ENCODE measurements around the gene BABAM2. TPM values are rescaled to one million over a fixed set of nuclear protein-coding genes. Genes with fewer than 3 reads are reported as not detected.

BABAM2 gene
- total and polyA plus RNA-seq, 2 experiments from 2014 or later = 17.8 to 21.5 TPM

GRCh38 chr2:27996156-27996922 lies 105.8 kb downstream of the BABAM2 start (continued):
- TF ChIP-seq ZNF462 (CRISPR knock-in tag; IDR thresholded peaks at IDR 0.05) = no peak
- no peak for TF ChIP-seq CREB1 (CRISPR knock-in tag; IDR thresholded peaks at IDR 0.05; ENCODE audit: low read depth)
- no peak for TF ChIP-seq JUNB (IDR thresholded peaks at IDR 0.05; ENCODE audit: unreplicated experiment)
- TF ChIP-seq STAT1 (IDR thresholded peaks at IDR 0.05; ENCODE audit: unreplicated experiment) = no peak
- TF ChIP-seq EZH2phosphoT487 (IDR thresholded peaks at IDR 0.05; ENCODE audit: unreplicated experiment) = no peak
- TF ChIP-seq ETS1 (IDR thresholded peaks at IDR 0.05) = no peak
- TF ChIP-seq POLR2AphosphoS5 (IDR thresholded peaks at IDR 0.05; ENCODE audit: low read depth) = no peak
- TF ChIP-seq EZH2 (IDR thresholded peaks at IDR 0.05; ENCODE audit: low read depth, unreplicated experiment) = no peak
- no peak for TF ChIP-seq CTCF (conservative IDR thresholded peaks at IDR 0.05; ENCODE audit: low read depth in 2 of 2)
